ENCODE measurements around the gene MAP4K2. TPM values are rescaled to one million over a fixed set of nuclear protein-coding genes. Genes with fewer than 3 reads are reported as not detected.

The MAP4K2 gene
- total RNA-seq, 1 experiment from 2014 or later, result 24.5 TPM

DNA sequence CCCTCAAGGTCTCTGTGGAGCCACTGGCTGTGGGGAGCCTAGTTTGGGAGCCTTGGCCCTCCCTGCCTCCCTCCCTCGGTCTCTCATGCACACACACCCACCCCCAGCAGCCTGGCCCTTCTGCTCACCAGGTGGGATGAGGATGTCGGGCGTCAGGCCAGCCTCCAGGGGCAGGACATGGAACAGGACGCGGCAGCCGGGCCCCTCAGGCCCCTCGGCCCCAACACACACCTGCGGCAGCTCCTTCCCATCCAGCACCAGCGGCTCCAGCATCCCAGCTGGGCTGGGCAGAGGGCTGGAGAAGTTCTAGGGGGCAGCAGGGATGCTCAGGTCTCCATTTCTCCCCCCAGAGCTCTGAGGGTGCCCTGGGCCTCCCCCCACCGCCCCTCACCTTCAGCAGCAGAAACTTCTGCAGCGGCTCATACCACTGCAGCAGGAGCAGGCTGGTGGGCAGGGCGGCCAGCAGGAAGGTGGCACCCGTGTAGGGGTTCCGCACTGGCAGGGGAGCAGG, 11.2 kb downstream of the MAP4K2 start:
- CTCF ChIA-PET, result interaction anchor here (0.6 to 0.7 kb wide), 2 partner anchors 13 to 24 kb away, joined by 3 to 7 read pairs; partner anchors contain the start of gene SF1
- no peak overlapping the region for H3K27ac Mint-ChIP-seq
- POLR2A ChIA-PET, result no interaction called here
- DNase-seq (ENCODE audit: low spot score) (no peak), ATAC-seq (no peak)
- no peaks in the 10 kb centered on the region; the same call in 1 of the 2 replicates for H3K36me3 Mint-ChIP-seq
- TF ChIP-seq, protein P1, sequence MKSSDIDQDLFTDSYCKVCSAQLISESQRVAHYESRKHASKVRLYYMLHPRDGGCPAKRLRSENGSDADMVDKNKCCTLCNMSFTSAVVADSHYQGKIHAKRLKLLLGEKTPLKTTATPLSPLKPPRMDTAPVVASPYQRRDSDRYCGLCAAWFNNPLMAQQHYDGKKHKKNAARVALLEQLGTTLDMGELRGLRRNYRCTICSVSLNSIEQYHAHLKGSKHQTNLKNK (CRISPR knock-in tag; IDR thresholded peaks at IDR 0.05), result no peak
- no peak for TF ChIP-seq CREM (CRISPR knock-in tag; IDR thresholded peaks at IDR 0.05)
- TF ChIP-seq NFATC4 (CRISPR knock-in tag; IDR thresholded peaks at IDR 0.05), result no peak
- TF ChIP-seq, protein P2, sequence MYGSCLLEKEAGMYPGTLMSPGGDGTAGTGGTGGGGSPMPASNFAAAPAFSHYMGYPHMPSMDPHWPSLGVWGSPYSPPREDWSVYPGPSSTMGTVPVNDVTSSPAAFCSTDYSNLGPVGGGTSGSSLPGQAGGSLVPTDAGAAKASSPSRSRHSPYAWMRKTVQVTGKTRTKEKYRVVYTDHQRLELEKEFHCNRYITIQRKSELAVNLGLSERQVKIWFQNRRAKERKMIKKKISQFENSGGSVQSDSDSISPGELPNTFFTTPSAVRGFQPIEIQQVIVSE (CRISPR knock-in tag; IDR thresholded peaks at IDR 0.05; ENCODE audit: borderline replicate concordance), result no peak
- no peak for TF ChIP-seq CBFB (CRISPR knock-in tag; IDR thresholded peaks at IDR 0.05; ENCODE audit: low read depth)
- TF ChIP-seq, protein P3, sequence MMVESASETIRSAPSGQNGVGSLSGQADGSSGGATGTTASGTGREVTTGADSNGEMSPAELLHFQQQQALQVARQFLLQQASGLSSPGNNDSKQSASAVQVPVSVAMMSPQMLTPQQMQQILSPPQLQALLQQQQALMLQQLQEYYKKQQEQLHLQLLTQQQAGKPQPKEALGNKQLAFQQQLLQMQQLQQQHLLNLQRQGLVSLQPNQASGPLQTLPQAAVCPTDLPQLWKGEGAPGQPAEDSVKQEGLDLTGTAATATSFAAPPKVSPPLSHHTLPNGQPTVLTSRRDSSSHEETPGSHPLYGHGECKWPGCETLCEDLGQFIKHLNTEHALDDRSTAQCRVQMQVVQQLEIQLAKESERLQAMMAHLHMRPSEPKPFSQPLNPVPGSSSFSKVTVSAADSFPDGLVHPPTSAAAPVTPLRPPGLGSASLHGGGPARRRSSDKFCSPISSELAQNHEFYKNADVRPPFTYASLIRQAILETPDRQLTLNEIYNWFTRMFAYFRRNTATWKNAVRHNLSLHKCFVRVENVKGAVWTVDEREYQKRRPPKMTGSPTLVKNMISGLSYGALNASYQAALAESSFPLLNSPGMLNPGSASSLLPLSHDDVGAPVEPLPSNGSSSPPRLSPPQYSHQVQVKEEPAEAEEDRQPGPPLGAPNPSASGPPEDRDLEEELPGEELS (CRISPR knock-in tag; IDR thresholded peaks at IDR 0.05), result no peak
- TF ChIP-seq NR2C2 (CRISPR knock-in tag; IDR thresholded peaks at IDR 0.05), result no peak
- TF ChIP-seq, protein P4, sequence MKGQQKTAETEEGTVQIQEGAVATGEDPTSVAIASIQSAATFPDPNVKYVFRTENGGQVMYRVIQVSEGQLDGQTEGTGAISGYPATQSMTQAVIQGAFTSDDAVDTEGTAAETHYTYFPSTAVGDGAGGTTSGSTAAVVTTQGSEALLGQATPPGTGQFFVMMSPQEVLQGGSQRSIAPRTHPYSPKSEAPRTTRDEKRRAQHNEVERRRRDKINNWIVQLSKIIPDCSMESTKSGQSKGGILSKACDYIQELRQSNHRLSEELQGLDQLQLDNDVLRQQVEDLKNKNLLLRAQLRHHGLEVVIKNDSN (CRISPR knock-in tag; IDR thresholded peaks at IDR 0.05), result no peak
- TF ChIP-seq, protein P5, sequence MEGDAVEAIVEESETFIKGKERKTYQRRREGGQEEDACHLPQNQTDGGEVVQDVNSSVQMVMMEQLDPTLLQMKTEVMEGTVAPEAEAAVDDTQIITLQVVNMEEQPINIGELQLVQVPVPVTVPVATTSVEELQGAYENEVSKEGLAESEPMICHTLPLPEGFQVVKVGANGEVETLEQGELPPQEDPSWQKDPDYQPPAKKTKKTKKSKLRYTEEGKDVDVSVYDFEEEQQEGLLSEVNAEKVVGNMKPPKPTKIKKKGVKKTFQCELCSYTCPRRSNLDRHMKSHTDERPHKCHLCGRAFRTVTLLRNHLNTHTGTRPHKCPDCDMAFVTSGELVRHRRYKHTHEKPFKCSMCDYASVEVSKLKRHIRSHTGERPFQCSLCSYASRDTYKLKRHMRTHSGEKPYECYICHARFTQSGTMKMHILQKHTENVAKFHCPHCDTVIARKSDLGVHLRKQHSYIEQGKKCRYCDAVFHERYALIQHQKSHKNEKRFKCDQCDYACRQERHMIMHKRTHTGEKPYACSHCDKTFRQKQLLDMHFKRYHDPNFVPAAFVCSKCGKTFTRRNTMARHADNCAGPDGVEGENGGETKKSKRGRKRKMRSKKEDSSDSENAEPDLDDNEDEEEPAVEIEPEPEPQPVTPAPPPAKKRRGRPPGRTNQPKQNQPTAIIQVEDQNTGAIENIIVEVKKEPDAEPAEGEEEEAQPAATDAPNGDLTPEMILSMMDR (IDR thresholded peaks at IDR 0.05), result no peak
- TF ChIP-seq ESRRA (CRISPR knock-in tag; IDR thresholded peaks at IDR 0.05; ENCODE audit: borderline replicate concordance), result no peak
- TF ChIP-seq, protein P6, sequence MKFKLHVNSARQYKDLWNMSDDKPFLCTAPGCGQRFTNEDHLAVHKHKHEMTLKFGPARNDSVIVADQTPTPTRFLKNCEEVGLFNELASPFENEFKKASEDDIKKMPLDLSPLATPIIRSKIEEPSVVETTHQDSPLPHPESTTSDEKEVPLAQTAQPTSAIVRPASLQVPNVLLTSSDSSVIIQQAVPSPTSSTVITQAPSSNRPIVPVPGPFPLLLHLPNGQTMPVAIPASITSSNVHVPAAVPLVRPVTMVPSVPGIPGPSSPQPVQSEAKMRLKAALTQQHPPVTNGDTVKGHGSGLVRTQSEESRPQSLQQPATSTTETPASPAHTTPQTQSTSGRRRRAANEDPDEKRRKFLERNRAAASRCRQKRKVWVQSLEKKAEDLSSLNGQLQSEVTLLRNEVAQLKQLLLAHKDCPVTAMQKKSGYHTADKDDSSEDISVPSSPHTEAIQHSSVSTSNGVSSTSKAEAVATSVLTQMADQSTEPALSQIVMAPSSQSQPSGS (CRISPR knock-in tag; IDR thresholded peaks at IDR 0.05; ENCODE audit: borderline replicate concordance, low read depth), result no peak
- no peak for TF ChIP-seq ZBTB21 (CRISPR knock-in tag; IDR thresholded peaks at IDR 0.05; ENCODE audit: borderline replicate concordance)
- TF ChIP-seq, protein P7, sequence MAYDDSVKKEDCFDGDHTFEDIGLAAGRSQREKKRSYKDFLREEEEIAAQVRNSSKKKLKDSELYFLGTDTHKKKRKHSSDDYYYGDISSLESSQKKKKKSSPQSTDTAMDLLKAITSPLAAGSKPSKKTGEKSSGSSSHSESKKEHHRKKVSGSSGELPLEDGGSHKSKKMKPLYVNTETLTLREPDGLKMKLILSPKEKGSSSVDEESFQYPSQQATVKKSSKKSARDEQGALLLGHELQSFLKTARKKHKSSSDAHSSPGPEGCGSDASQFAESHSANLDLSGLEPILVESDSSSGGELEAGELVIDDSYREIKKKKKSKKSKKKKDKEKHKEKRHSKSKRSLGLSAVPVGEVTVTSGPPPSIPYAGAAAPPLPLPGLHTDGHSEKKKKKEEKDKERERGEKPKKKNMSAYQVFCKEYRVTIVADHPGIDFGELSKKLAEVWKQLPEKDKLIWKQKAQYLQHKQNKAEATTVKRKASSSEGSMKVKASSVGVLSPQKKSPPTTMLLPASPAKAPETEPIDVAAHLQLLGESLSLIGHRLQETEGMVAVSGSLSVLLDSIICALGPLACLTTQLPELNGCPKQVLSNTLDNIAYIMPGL (CRISPR knock-in tag; IDR thresholded peaks at IDR 0.05), result no peak
- TF ChIP-seq ETV6 (CRISPR knock-in tag; IDR thresholded peaks at IDR 0.05), result no peak
- TF ChIP-seq, protein P8, sequence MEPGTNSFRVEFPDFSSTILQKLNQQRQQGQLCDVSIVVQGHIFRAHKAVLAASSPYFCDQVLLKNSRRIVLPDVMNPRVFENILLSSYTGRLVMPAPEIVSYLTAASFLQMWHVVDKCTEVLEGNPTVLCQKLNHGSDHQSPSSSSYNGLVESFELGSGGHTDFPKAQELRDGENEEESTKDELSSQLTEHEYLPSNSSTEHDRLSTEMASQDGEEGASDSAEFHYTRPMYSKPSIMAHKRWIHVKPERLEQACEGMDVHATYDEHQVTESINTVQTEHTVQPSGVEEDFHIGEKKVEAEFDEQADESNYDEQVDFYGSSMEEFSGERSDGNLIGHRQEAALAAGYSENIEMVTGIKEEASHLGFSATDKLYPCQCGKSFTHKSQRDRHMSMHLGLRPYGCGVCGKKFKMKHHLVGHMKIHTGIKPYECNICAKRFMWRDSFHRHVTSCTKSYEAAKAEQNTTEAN (CRISPR knock-in tag; IDR thresholded peaks at IDR 0.05), result no peak
- H3K4me3 Mint-ChIP-seq, result no peak overlapping the region
- no peaks in the 10 kb centered on the region for H3K9me3 Mint-ChIP-seq
- no peaks in the 10 kb centered on the region for H3K27me3 Mint-ChIP-seq (ENCODE audit: low read depth)
- H3K4me1 Mint-ChIP-seq, result no peaks in the 10 kb centered on the region
